K562 (cell line): Measurements from ENCODE around the gene PMPCB.
"Not testable (repeated sequence)": the region's sequence is repeated elsewhere in the genome, so short reads cannot be mapped to it uniquely, and the experiment has no call there.

ENCODE experiments used
- ATF2 ChIP-seq: sonication (generic); formaldehyde crosslinking; IDR thresholded peaks from 2 replicates; pipeline ENCODE4 v1.8.1; 2022; ENCODE audit warnings: missing genetic modification reagents
- CEBPB ChIP-seq: fragments of 450-650 bp; IDR thresholded peaks from 2 replicates; pipeline ENCODE4 v1.6.1; 2016; ENCODE audit warnings: missing genetic modification characterization, missing compliant biosample characterization
- HOXB6 ChIP-seq: fragments of 250-450 bp; sonication (Bioruptor Pico); IDR thresholded peaks from 2 replicates; pipeline ENCODE4 v1.5.1; 2022; ENCODE audit warnings: mild to moderate bottlenecking, borderline replicate concordance
- IRF1 ChIP-seq: sonication (generic); formaldehyde crosslinking; IDR thresholded peaks from 2 replicates; pipeline ENCODE4 v1.8.0; 2022; ENCODE audit warnings: missing genetic modification reagents, mild to moderate bottlenecking, borderline replicate concordance
- NRF1 ChIP-seq, 2 experiments: fragments of 450-650 bp; IDR thresholded peaks in 1 of 2; conservative IDR thresholded peaks in 1 of 2; 2 replicates each; pipeline ENCODE4 v1.6.1; 2014; ENCODE audit warnings: mild to moderate bottlenecking in 2 of 2
- SRSF1 ChIP-seq: fragments of 200-400 bp; formaldehyde crosslinking; IDR thresholded peaks from 2 replicates; pipeline ENCODE4 v1.6.1; 2017; ENCODE audit warnings: mild to moderate bottlenecking, low read depth, low read length, moderate library complexity
- TOE1 ChIP-seq, 2 experiments: fragments of 450-650 bp in 1 of 2; sonication (generic) in 1 of 2; formaldehyde crosslinking in 1 of 2; IDR thresholded peaks; 2 replicates each; pipeline versions ENCODE4 v1.7.1 to v1.8.0; 2016 to 2022; ENCODE audit warnings: borderline replicate concordance in 2 of 2, mild to moderate bottlenecking in 2 of 2, antibody characterized with exemption in 1 of 2, inconsistent platforms in 1 of 2, low read depth in 1 of 2, missing genetic modification reagents in 1 of 2, moderate library complexity in 1 of 2
- ZFP36 ChIP-seq: fragments of 150-350 bp; IDR thresholded peaks from 2 replicates; pipeline ENCODE4 v1.6.1; 2018; ENCODE audit warnings: low read length, low read depth; ENCODE audit not compliant: partially characterized antibody
- ZNF232 ChIP-seq: sonication (generic); formaldehyde crosslinking; IDR thresholded peaks from 2 replicates; pipeline ENCODE4 v1.8.0; 2022; ENCODE audit warnings: mild to moderate bottlenecking, missing genetic modification reagents
- TF ChIP-seq, protein P1 (sequence below): sonication (generic); formaldehyde crosslinking; IDR thresholded peaks from 2 replicates; pipeline ENCODE4 v1.8.0; 2023; ENCODE audit warnings: mild to moderate bottlenecking, missing genetic modification reagents
- TF ChIP-seq, protein P2 (sequence below), 3 experiments: IDR thresholded peaks in 2 of 3; conservative IDR thresholded peaks in 1 of 3; 2 replicates each; pipeline ENCODE4 v1.5.1; 2011 to 2012; ENCODE audit warnings: low read length in 3 of 3, mild to moderate bottlenecking in 3 of 3, control low read depth in 2 of 3, improper control_type of control experiment in 1 of 3, inconsistent platforms in 1 of 3, low read depth in 1 of 3, mixed read lengths in 1 of 3, moderate library complexity in 1 of 3; ENCODE audit not compliant: insufficient read depth in 2 of 3
- TF ChIP-seq, protein P3 (sequence below): fragments of 450-650 bp; formaldehyde crosslinking; IDR thresholded peaks from 2 replicates; pipeline ENCODE4 v1.4.0; 2022; ENCODE audit warnings: missing genetic modification characterization
- TF ChIP-seq, protein P4 (sequence below): IDR thresholded peaks from 3 replicates; pipeline ENCODE4 v1.6.1; 2011; ENCODE audit warnings: borderline replicate concordance, mild to moderate bottlenecking; ENCODE audit not compliant: insufficient read length, insufficient read depth
- TF ChIP-seq, protein P5 (sequence below): sonication (generic); formaldehyde crosslinking; IDR thresholded peaks from 2 replicates; pipeline ENCODE4 v1.8.1; 2022; ENCODE audit warnings: missing genetic modification reagents

DNA sequence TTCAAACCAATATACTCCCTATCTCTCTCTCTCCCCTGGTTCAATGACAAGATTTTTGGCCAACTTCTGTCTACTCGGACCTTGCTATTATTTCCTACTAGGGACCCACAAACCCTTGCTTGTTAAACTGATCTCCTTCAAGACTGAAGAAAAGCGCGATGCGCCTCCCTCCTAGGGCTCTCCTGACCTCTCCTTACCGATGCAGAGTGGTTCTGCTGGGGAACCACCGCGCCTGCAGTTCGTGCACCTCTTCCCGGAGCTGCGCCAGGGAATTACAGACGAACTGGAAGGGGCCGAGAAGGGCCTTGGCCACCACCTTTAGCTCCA, 17.6 kb upstream of the PMPCB start:
- TF ChIP-seq, protein P1, sequence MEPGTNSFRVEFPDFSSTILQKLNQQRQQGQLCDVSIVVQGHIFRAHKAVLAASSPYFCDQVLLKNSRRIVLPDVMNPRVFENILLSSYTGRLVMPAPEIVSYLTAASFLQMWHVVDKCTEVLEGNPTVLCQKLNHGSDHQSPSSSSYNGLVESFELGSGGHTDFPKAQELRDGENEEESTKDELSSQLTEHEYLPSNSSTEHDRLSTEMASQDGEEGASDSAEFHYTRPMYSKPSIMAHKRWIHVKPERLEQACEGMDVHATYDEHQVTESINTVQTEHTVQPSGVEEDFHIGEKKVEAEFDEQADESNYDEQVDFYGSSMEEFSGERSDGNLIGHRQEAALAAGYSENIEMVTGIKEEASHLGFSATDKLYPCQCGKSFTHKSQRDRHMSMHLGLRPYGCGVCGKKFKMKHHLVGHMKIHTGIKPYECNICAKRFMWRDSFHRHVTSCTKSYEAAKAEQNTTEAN (CRISPR knock-in tag): not testable (repeated sequence)
- not testable (repeated sequence) for TF ChIP-seq ZFP36; CEBPB; ZNF232 (CRISPR knock-in tag); SRSF1; TOE1 (IDR thresholded peaks at IDR 0.05; ENCODE audit: borderline replicate concordance); TOE1 (CRISPR knock-in tag; IDR thresholded peaks at IDR 0.05; ENCODE audit: borderline replicate concordance, low read depth); ATF2 (CRISPR knock-in tag); IRF1 (CRISPR knock-in tag); NRF1 (conservative IDR thresholded peaks at IDR 0.05 in 1 of 2, IDR thresholded peaks at IDR 0.05 in 1 of 2); HOXB6
- TF ChIP-seq, protein P2, sequence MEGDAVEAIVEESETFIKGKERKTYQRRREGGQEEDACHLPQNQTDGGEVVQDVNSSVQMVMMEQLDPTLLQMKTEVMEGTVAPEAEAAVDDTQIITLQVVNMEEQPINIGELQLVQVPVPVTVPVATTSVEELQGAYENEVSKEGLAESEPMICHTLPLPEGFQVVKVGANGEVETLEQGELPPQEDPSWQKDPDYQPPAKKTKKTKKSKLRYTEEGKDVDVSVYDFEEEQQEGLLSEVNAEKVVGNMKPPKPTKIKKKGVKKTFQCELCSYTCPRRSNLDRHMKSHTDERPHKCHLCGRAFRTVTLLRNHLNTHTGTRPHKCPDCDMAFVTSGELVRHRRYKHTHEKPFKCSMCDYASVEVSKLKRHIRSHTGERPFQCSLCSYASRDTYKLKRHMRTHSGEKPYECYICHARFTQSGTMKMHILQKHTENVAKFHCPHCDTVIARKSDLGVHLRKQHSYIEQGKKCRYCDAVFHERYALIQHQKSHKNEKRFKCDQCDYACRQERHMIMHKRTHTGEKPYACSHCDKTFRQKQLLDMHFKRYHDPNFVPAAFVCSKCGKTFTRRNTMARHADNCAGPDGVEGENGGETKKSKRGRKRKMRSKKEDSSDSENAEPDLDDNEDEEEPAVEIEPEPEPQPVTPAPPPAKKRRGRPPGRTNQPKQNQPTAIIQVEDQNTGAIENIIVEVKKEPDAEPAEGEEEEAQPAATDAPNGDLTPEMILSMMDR (IDR thresholded peaks at IDR 0.05 in 2 of 3, conservative IDR thresholded peaks at IDR 0.05 in 1 of 3; ENCODE audit: insufficient read depth in 2 of 3, low read depth in 1 of 3, low read length in 3 of 3): not testable (repeated sequence)
- TF ChIP-seq, protein P3, sequence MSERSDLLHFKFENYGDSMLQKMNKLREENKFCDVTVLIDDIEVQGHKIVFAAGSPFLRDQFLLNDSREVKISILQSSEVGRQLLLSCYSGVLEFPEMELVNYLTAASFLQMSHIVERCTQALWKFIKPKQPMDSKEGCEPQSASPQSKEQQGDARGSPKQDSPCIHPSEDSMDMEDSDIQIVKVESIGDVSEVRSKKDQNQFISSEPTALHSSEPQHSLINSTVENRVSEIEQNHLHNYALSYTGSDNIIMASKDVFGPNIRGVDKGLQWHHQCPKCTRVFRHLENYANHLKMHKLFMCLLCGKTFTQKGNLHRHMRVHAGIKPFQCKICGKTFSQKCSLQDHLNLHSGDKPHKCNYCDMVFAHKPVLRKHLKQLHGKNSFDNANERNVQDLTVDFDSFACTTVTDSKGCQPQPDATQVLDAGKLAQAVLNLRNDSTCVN (CRISPR knock-in tag): not testable (repeated sequence)
- TF ChIP-seq, protein P4, sequence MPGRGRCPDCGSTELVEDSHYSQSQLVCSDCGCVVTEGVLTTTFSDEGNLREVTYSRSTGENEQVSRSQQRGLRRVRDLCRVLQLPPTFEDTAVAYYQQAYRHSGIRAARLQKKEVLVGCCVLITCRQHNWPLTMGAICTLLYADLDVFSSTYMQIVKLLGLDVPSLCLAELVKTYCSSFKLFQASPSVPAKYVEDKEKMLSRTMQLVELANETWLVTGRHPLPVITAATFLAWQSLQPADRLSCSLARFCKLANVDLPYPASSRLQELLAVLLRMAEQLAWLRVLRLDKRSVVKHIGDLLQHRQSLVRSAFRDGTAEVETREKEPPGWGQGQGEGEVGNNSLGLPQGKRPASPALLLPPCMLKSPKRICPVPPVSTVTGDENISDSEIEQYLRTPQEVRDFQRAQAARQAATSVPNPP: not testable (repeated sequence)
- TF ChIP-seq, protein P5, sequence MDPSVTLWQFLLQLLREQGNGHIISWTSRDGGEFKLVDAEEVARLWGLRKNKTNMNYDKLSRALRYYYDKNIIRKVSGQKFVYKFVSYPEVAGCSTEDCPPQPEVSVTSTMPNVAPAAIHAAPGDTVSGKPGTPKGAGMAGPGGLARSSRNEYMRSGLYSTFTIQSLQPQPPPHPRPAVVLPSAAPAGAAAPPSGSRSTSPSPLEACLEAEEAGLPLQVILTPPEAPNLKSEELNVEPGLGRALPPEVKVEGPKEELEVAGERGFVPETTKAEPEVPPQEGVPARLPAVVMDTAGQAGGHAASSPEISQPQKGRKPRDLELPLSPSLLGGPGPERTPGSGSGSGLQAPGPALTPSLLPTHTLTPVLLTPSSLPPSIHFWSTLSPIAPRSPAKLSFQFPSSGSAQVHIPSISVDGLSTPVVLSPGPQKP (CRISPR knock-in tag): not testable (repeated sequence)
